Fibroblast of villous mesenchyme (primary cell): ENCODE results near the gene SPTBN4. TPM values are rescaled to one million over a fixed set of nuclear protein-coding genes. Genes with fewer than 3 reads are reported as not detected.

ENCODE experiments used
- DNase-seq: peaks from one replicate; pipeline ENCODE4 v3.0.0-alpha.2; 2010; ENCODE audit warnings: low read depth
- H3K4me3 ChIP-seq: 2 replicates; pipeline ENCODE4 v1.5.1; 2011; ENCODE audit warnings: low read depth, mild to moderate bottlenecking, low read length
- CTCF ChIP-seq: IDR thresholded peaks from 2 replicates; pipeline ENCODE4 v1.5.1; 2012; ENCODE audit warnings: low read depth, mild to moderate bottlenecking, low read length; ENCODE audit not compliant: insufficient read depth
- total RNA-seq: library from RNA; depleted of rRNA; stranded (reverse); fragments of >200 nt; gene quantifications from 2 replicates; pipeline ENCODE4 v1.2.3, GENCODE V29; 2012

Gene SPTBN4
- total RNA-seq, 1 donor = 1.3 TPM

- no peak for TF ChIP-seq CTCF
- no peak for DNase-seq
- H3K4me3 ChIP-seq = no peak overlapping the region
These were observed 58.6 kb downstream of the SPTBN4 start for GRCh38 chr19:40525234-40526051.

- DNase-seq = no peak
- no peak for TF ChIP-seq CTCF
- no peak overlapping the region for H3K4me3 ChIP-seq
These were observed 61.3 kb downstream of the SPTBN4 start for GRCh38 chr19:40528078-40528477.

GRCh38 chr19:40528533-40529092, 61.8 kb downstream of the SPTBN4 start:
- no peak overlapping the region for H3K4me3 ChIP-seq
- no peak for TF ChIP-seq CTCF
- DNase-seq = no peak

GRCh38 chr19:40529093-40529954, 62.5 kb downstream of the SPTBN4 start:
- DNase-seq = peak; percentile 72
- peak; percentile 89 for TF ChIP-seq CTCF
- peak overlapping the region; percentile 57 for H3K4me3 ChIP-seq

GRCh38 chr19:40530091-40530901, 63.5 kb downstream of the SPTBN4 start:
- no peak for DNase-seq
- no peak for TF ChIP-seq CTCF
- H3K4me3 ChIP-seq = no peak overlapping the region

GRCh38 chr19:40533508-40533907, 66.7 kb downstream of the SPTBN4 start:
- no peak for DNase-seq
- H3K4me3 ChIP-seq = no peak overlapping the region
- TF ChIP-seq CTCF = peak; percentile 35
